Fibroblast of mammary gland (primary cell): ENCODE measurements around the gene ZIM2.

Experiments used
- DNase-seq: peaks from one replicate; pipeline ENCODE4 v3.0.0-alpha.2; 2010; ENCODE audit warnings: low read depth
- H3K4me3 ChIP-seq: 2 replicates; pipeline ENCODE4 v1.5.1; 2011; ENCODE audit warnings: low read depth, mild to moderate bottlenecking, low read length, moderate library complexity; ENCODE audit not compliant: control insufficient read depth
- TF ChIP-seq, protein P1 (sequence below): conservative IDR thresholded peaks from 2 replicates; pipeline ENCODE4 v1.5.1; 2011; ENCODE audit warnings: low read depth, low read length, inconsistent platforms; ENCODE audit not compliant: control insufficient read depth, insufficient read depth

The ZIM2 gene

GRCh38 chr19:56840451-56841192 is at the start of gene ZIM2, which contains the start of gene PEG3:
Gene ZIM2 (minus strand): TSS chr19:56840726. CDS start chr19:56824277, 16,449 bp downstream.
Gene PEG3 (minus strand): TSS chr19:56840726. CDS start chr19:56824655, 16,071 bp downstream.
- DNase-seq: peak; percentile 0
- TF ChIP-seq, protein P1, sequence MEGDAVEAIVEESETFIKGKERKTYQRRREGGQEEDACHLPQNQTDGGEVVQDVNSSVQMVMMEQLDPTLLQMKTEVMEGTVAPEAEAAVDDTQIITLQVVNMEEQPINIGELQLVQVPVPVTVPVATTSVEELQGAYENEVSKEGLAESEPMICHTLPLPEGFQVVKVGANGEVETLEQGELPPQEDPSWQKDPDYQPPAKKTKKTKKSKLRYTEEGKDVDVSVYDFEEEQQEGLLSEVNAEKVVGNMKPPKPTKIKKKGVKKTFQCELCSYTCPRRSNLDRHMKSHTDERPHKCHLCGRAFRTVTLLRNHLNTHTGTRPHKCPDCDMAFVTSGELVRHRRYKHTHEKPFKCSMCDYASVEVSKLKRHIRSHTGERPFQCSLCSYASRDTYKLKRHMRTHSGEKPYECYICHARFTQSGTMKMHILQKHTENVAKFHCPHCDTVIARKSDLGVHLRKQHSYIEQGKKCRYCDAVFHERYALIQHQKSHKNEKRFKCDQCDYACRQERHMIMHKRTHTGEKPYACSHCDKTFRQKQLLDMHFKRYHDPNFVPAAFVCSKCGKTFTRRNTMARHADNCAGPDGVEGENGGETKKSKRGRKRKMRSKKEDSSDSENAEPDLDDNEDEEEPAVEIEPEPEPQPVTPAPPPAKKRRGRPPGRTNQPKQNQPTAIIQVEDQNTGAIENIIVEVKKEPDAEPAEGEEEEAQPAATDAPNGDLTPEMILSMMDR: no peak
- peak within 1 kb of the TSS; percentile 16 for H3K4me3 ChIP-seq

- TF ChIP-seq, protein P1: no peak
- H3K4me3 ChIP-seq: no peak overlapping the region
Observed at GRCh38 chr19:56885173-56885985, 44.9 kb upstream of the ZIM2 start.

GRCh38 chr19:56884441-56884840 is 43.9 kb upstream of the ZIM2 start:
- no peak for DNase-seq
- no peak overlapping the region for H3K4me3 ChIP-seq
- TF ChIP-seq, protein P1: no peak

More at GRCh38 chr19:56885173-56885985, 44.9 kb upstream of the ZIM2 start:
- no peak for DNase-seq

- DNase-seq: no peak
- TF ChIP-seq, protein P1: no peak
- H3K4me3 ChIP-seq: no peak overlapping the region
Observed at GRCh38 chr19:56880592-56881190, 40.2 kb upstream of the ZIM2 start.

DNA sequence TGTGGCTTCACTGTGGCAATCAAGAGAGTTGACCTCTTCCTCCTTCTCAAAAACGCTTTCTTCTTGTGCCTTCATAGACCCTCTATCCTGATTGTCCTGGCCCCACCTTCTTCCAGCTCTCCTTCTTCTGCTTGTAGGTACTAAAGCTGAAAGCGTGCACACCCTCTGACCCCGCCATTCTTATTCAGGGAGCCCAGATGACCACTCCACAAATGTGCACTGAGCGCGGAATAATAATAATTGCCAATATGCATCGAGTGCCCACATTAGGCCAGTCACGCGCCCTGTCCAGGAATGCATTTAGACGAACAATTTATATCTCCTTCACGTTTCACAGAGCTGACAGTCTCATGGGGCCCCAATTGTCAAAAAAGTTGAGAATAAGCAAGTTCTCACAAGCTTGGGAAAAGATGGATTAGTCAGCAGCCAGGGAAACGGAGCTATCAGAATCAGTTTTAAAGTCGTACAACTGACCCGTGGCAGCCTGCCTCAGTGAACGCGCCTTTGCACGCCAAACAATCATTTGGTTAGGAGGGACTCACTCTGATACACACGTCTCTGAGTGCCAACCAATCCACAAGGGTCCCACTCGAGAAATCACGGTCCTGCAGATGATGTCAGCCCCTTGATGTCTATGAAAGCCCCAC is 36.7 kb upstream of the ZIM2 start:
- no peak overlapping the region for H3K4me3 ChIP-seq
- DNase-seq: no peak
- TF ChIP-seq, protein P1: no peak

- H3K4me3 ChIP-seq: no peak overlapping the region
- TF ChIP-seq, protein P1: no peak
- no peak for DNase-seq
Observed at GRCh38 chr19:56875717-56876116, 35.2 kb upstream of the ZIM2 start.
